Omental fat pad (tissue), 4 donors: ENCODE data around the gene C1orf53. TPM values are rescaled to one million over a fixed set of nuclear protein-coding genes. Genes with fewer than 3 reads are reported as not detected.
"Not testable (repeated sequence)": the region's sequence is repeated elsewhere in the genome, so short reads cannot be mapped to it uniquely, and the experiment has no call there.

Experiments
- ATAC-seq: fragments of 150-250 bp; one replicate; pipeline ENCODE4 v1.9.1; 2016; ENCODE audit warnings: mild to moderate bottlenecking, moderate library complexity; ENCODE audit not compliant: low FRiP score
- DNase-seq: peaks from one replicate; pipeline ENCODE4 v3.0.0-alpha.2; 2019; ENCODE audit warnings: low spot score
- total RNA-seq, 4 donors: library from RNA; depleted of rRNA; stranded (reverse); fragments of >200 nt; gene quantifications; one replicate each; pipeline ENCODE4 v1.1.0, GENCODE V29; 2016
- TF ChIP-seq, protein P1 (sequence below), 3 donors: fragments of 450-650 bp; IDR thresholded peaks; one replicate each; pipeline ENCODE4 v1.5.1; 2016 to 2017; ENCODE audit warnings: antibody characterized with exemption in 3 of 3, mild to moderate bottlenecking in 3 of 3, moderate library complexity in 2 of 3

C1orf53 gene
- 1 to 10 TPM in 3 of 4 donors, not detected in 1; 2.6 to 6.7 (median 2.9) TPM for total RNA-seq

DNA sequence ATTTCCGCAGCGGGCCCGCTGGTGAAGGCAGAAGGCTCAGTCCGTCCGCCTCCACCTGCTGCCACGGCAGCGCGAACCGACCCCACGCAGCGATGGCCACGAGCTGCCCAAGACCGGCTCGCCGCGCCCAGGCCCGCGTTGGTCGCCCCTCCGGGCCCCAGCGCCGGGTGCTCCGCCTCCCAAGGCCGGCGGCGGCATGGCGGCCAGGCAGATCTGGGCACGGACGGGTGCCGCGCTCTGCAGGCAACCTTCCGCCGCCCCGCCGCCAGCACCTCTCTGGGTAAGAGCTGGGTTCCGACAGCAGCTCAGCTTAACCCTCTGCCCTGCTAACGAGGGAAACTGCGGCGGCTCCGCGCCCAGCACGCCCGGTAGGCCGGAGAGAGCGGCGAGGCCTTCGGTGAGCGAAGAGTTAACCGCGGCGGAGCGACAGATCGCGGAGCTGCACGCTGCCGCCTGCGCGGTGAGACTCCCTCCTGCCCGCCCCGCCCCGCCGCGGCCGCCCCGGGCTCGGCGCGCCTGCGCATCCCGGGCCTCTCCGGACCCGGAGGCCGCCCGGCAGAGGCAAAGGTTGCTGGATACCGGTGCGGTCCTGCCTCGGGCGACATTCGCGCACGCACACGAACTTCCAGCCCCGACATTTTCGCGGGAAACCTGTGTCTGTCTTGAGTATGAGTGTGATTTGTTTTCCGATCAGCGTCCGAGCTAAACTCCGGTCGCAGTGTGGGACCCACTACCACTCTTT, at the start of gene C1orf53:
C1orf53 (plus strand) TSS at position 177 of the 742 bp plus-strand sequence; CDS start at position 197, 20 bp downstream.
- peak; percentile 99 for ATAC-seq

GRCh38 chr1:197855751-197856150, 46.7 kb upstream of the C1orf53 start:
- not testable (repeated sequence) for ATAC-seq, DNase-seq

More for the DNA sequence above, at the start of gene C1orf53:
- TF ChIP-seq, protein P1, sequence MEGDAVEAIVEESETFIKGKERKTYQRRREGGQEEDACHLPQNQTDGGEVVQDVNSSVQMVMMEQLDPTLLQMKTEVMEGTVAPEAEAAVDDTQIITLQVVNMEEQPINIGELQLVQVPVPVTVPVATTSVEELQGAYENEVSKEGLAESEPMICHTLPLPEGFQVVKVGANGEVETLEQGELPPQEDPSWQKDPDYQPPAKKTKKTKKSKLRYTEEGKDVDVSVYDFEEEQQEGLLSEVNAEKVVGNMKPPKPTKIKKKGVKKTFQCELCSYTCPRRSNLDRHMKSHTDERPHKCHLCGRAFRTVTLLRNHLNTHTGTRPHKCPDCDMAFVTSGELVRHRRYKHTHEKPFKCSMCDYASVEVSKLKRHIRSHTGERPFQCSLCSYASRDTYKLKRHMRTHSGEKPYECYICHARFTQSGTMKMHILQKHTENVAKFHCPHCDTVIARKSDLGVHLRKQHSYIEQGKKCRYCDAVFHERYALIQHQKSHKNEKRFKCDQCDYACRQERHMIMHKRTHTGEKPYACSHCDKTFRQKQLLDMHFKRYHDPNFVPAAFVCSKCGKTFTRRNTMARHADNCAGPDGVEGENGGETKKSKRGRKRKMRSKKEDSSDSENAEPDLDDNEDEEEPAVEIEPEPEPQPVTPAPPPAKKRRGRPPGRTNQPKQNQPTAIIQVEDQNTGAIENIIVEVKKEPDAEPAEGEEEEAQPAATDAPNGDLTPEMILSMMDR (IDR thresholded peaks at IDR 0.05), result no peak
- no peak for DNase-seq

GRCh38 chr1:197857477-197857876, 45.0 kb upstream of the C1orf53 start:
- TF ChIP-seq, protein P1 (IDR thresholded peaks at IDR 0.05), result no peak
- ATAC-seq (no peak), DNase-seq (no peak)

DNA sequence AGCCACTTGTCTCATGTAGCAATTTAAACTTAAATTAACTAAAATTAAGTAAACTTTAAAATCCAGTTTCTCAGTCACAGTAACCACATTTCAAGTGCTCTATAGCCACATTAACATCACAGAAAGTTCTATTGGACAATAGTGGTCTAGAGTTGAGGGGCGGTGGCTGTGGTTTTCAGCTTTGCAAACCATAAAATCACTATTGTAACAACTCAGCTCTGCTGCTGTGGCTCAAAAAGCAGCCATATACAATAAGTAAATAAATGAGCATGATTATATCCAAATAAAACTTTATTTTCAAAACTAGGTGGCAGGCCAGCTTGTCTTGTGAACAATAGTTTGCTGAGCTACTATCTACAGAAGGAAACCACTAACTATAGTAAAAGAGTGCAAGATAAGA, 43.4 kb upstream of the C1orf53 start:
- TF ChIP-seq, protein P1 (IDR thresholded peaks at IDR 0.05), result no peak
- ATAC-seq, result no peak
- no peak for DNase-seq

- ATAC-seq, result no peak
- DNase-seq, result no peak
- TF ChIP-seq, protein P1 (IDR thresholded peaks at IDR 0.05), result no peak
Measured at GRCh38 chr1:197862221-197862620, 40.2 kb upstream of the C1orf53 start.

DNA sequence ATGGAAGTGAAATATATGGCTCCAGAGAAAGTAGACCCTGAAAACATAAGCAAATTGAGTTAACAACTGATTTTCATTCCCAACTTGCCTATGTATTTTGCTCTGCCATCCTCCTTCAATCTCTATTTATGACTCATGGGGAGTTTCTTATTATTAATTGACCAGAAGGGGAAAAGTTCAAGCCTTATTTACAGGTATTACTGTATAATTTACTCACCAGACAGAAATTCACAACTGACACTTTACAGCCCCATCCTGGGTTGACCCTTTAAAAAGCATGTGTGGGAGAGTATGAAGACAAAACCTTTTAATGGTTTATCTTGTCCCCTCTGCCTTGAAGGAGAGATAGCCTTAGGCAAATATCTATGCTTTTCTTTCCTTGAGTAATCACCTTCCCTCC, 39.8 kb upstream of the C1orf53 start:
- ATAC-seq, result no peak
- no peak for DNase-seq
- TF ChIP-seq, protein P1 (IDR thresholded peaks at IDR 0.05), result no peak

GRCh38 chr1:197865809-197866208, 36.6 kb upstream of the C1orf53 start:
- no peak for DNase-seq
- no peak for ATAC-seq
- TF ChIP-seq, protein P1 (IDR thresholded peaks at IDR 0.05), result no peak
